Ectodermal cell (in vitro differentiated cells): ENCODE measurements around the gene RBM20.

Experiments used
- H3K27ac ChIP-seq: 2 replicates; pipeline ENCODE4 v1.7.0; 2013; ENCODE audit warnings: mild to moderate bottlenecking, low read depth, low read length; ENCODE audit not compliant: insufficient read depth, poor library complexity, severe bottlenecking
- H3K27me3 ChIP-seq: 2 replicates; pipeline ENCODE4 v1.7.0; 2013; ENCODE audit warnings: mild to moderate bottlenecking, low read length; ENCODE audit not compliant: insufficient read depth, control insufficient read depth, poor library complexity, severe bottlenecking
- H3K36me3 ChIP-seq: one replicate; pipeline ENCODE4 v1.7.0; 2013; ENCODE audit warnings: low read length; ENCODE audit not compliant: control insufficient read depth, insufficient read depth
- H3K4me1 ChIP-seq: one replicate; pipeline ENCODE4 v1.7.0; 2013; ENCODE audit warnings: low read length; ENCODE audit not compliant: control insufficient read depth, insufficient read depth
- H3K4me3 ChIP-seq: 2 replicates; pipeline ENCODE4 v1.7.0; 2013; ENCODE audit warnings: low read depth, low read length, control low read depth; ENCODE audit not compliant: insufficient read depth
- H3K9me3 ChIP-seq: 2 replicates; pipeline ENCODE4 v1.7.0; 2013; ENCODE audit warnings: mild to moderate bottlenecking, low read length, moderate library complexity; ENCODE audit not compliant: control insufficient read depth
- WGBS, 2 experiments: methylation state at CpG; one replicate each; pipeline ENCODE4 v1.1.7; 2013; ENCODE audit warnings: missing lambda C conversion rate in 2 of 2; 5-methylcytosine and 5-hydroxymethylcytosine counted together

Gene RBM20

GRCh38 chr10:110840225-110840922 lies 196.2 kb downstream of the RBM20 start:
- Histone ChIP-seq H3K9me3 (no peaks in the 10 kb centered on the region), H3K4me3 (no peak overlapping the region), H3K36me3 (no peaks in the 10 kb centered on the region), H3K27me3 (no peaks in the 10 kb centered on the region), H3K27ac (no peak overlapping the region), H3K4me1 (peaks cover 14% of the 10 kb centered on the region)
- 89 to 93% methylated on average over 5 of the region's 5 CpGs for WGBS, 2 experiments

DNA sequence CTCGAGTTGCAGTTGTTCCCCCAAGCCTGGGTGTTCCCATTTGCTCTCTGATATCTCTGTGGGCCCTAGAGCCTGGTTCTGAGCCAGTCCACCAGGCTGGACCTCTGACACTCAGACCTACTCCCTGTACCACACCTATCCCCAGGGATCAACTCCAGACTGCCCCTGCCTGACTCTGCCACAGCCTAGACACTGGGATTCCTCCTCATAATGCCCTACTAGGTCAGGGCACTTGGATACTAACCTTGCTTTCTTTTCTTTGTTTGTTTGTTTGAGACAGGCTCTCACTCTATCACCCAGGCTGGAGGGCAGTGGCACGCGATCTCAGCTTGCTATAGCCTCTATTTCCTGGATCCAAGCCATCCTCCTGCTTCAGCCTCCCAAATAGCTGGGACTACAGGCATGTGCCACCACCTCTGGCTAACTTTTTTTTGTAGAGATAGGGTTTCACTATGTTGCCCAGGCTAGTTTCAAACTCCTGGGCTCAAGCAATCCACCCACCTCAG lies 196.8 kb downstream of the RBM20 start:
- Histone ChIP-seq H3K27ac (no peak overlapping the region), H3K27me3 (no peaks in the 10 kb centered on the region), H3K9me3 (no peaks in the 10 kb centered on the region), H3K36me3 (no peaks in the 10 kb centered on the region), H3K4me3 (no peak overlapping the region), H3K4me1 (peaks cover 9% of the 10 kb centered on the region)
- 85 to 93% methylated on average over 3 of the region's 3 CpGs for WGBS, 2 experiments

- Histone ChIP-seq H3K36me3 (no peaks in the 10 kb centered on the region), H3K9me3 (no peaks in the 10 kb centered on the region), H3K27ac (no peak overlapping the region), H3K27me3 (no peaks in the 10 kb centered on the region), H3K4me3 (no peak overlapping the region), H3K4me1 (peaks cover 6% of the 10 kb centered on the region)
- WGBS, 2 experiments, result 89% methylated on average over 9 of the region's 9 CpGs
These were observed 197.7 kb downstream of the RBM20 start for GRCh38 chr10:110841767-110842267.

DNA sequence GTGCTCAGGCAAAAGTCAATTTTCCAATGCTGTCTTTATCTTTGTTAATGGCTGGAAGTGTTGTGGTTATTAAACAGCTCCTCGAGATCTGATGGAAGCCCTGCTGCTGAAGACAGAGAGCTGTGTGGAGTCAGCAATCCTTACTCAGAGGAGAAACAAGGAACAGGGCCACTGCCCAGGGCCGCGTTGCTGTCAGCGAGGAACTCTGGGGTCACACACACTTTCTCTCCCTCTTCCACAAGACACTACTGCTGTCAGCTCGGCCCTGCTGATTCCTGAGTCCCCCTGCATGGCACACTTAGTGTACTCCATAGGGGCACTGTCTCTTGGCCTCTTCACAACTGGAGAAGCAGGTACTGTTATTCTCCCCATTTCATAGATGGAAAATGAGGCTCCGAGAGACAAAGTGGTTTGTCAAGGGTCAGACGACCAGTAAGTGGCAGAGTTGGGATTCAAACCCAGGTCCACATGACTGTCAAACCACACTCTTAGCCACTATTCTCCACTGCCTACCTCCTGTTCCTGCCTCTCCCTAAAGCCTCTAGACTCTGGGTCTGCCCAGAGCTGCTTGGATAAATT lies 198.3 kb downstream of the RBM20 start:
- Histone ChIP-seq H3K36me3 (no peaks in the 10 kb centered on the region), H3K27me3 (no peaks in the 10 kb centered on the region), H3K4me3 (no peak overlapping the region), H3K9me3 (no peaks in the 10 kb centered on the region), H3K27ac (no peak overlapping the region), H3K4me1 (peaks cover 6% of the 10 kb centered on the region)
- WGBS, 2 experiments, result 75 to 76% methylated on average over 7 of the region's 7 CpGs

GRCh38 chr10:110843031-110843430 lies 198.9 kb downstream of the RBM20 start:
- H3K4me1 ChIP-seq, result peaks cover 6% of the 10 kb centered on the region
- WGBS, 2 experiments, result 74 to 75% methylated on average over 2 of the region's 2 CpGs
- no peak overlapping the region for H3K27ac ChIP-seq
- no peak overlapping the region for H3K4me3 ChIP-seq
- H3K36me3 ChIP-seq, result no peaks in the 10 kb centered on the region
- H3K27me3 ChIP-seq, result no peaks in the 10 kb centered on the region
- no peaks in the 10 kb centered on the region for H3K9me3 ChIP-seq

DNA sequence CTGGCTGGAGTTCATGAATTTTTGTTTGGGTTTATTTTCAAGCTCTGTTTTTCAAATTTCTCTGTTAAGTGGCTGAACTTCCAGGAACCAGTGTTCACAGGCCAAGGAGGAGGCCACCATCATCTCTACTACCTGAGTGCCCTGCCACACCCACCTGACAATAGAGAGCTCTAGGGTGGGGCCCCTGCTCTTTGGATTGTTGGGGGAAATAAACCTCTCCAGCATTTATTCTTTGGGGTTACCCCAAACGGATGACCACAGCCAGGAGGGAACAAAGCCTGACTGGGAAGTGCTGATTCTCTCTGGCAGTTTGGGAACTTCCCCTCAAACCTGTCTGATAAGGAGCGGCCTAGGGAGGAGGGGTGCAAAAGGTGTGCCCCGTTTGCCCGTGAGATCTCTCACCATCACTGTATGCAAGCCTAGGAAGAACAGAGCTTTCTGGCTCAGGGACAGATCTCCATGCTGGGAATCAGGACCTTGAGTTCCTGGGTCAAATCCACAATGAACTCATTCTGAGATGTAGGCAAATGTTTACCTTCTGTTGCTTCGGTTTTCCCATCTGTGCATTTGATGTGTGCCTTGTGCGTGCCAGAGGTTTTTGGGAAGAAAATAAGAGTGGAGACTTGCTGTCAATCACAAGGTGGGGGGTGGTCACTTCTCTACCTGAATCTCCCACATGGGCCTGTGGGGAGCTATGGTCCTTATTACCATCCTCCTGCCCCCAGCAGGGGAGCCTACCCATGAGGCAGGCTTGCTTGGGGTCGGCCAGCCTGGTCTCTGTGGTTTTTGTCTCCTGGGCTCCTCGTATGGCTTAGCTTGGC lies 199.9 kb downstream of the RBM20 start:
- no peaks in the 10 kb centered on the region for H3K27me3 ChIP-seq
- H3K9me3 ChIP-seq, result no peaks in the 10 kb centered on the region
- no peak overlapping the region for H3K4me3 ChIP-seq
- peaks cover 6% of the 10 kb centered on the region for H3K4me1 ChIP-seq
- 87 to 91% methylated on average over 8 of the region's 8 CpGs for WGBS, 2 experiments
- H3K27ac ChIP-seq, result no peak overlapping the region
- no peaks in the 10 kb centered on the region for H3K36me3 ChIP-seq

DNA sequence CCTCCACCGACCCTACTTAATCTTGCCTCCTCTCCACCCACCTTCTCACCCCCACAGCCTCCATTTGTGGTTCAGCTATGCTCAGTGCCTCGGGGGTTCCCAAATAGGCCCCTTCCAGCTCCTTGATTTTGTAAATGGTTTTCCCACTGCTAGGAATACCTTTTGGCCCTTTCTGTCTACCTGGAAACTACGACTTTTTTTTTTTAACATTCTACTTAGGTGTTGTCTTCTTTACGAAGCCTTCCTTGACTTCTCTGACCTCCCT lies 200.4 kb downstream of the RBM20 start:
- H3K4me1 ChIP-seq, result peaks cover 6% of the 10 kb centered on the region
- H3K9me3 ChIP-seq, result no peaks in the 10 kb centered on the region
- no peak overlapping the region for H3K4me3 ChIP-seq
- H3K27me3 ChIP-seq, result no peaks in the 10 kb centered on the region
- H3K36me3 ChIP-seq, result no peaks in the 10 kb centered on the region
- H3K27ac ChIP-seq, result no peak overlapping the region
- 92 to 95% methylated on average over 4 of the region's 4 CpGs for WGBS, 2 experiments

- Histone ChIP-seq H3K27ac (no peak overlapping the region), H3K27me3 (no peaks in the 10 kb centered on the region), H3K9me3 (no peaks in the 10 kb centered on the region), H3K4me1 (peaks cover 6% of the 10 kb centered on the region), H3K36me3 (no peaks in the 10 kb centered on the region), H3K4me3 (no peak overlapping the region)
- 89 to 92% methylated on average over 2 of the region's 2 CpGs for WGBS, 2 experiments
These were observed 201.1 kb downstream of the RBM20 start for GRCh38 chr10:110845192-110845755.

DNA sequence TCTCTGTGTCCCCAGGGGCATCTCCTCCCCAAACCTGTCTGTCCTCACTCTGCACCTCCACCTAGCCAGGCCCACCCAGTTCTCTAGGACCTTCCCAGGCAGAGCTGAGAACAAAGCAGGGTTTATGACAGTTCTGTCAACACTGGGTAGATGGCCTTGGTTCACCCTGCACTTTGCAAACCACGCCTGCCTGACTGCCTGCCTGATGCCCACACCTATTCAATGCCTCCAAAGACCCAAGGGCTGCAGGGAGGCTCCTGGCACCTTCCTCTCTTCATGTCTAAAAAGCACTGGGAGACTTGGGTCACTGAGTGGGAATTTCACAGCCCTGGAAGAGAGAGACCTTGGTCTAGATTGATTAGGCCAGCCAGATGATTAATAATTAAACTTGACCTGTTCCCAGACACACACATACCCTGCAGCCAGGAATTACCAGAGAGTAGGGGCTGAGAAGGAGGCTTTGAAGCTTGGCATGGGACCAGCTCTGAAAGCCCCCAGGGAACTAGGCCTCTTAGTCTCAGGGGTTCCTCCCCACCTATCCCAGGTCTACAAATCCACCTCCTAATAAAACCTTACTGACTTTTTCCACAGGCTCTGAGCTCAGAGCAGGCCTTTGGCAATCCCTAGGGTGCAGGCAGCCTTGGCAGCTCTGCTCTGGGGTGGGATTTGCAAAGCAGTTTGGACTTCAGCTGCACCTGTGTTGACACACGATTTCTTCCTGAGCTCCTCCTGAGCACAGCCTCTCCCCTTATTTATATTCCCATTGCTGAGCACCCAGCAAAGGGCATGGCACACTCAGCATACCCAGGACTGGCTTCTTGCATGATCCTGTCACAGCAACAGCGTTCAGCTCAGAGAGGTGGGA lies 201.9 kb downstream of the RBM20 start:
- Histone ChIP-seq H3K36me3 (no peaks in the 10 kb centered on the region), H3K4me3 (no peak overlapping the region), H3K27ac (no peak overlapping the region), H3K4me1 (peaks cover 6% of the 10 kb centered on the region), H3K27me3 (no peaks in the 10 kb centered on the region), H3K9me3 (no peaks in the 10 kb centered on the region)
- WGBS, 2 experiments, result 87 to 94% methylated on average over 3 of the region's 3 CpGs
